GM10248 (cell line): ENCODE results near the gene AFAP1.
A peak's percentile ranks its signal among the peaks of the same experiment; 100 is the strongest.

Experiments used
- CTCF ChIA-PET: fragments of 300-600 bp; sonication (Branson Sonifier 250); formaldehyde crosslinking; extraction: SDS; loops from one replicate; lab custom pipeline; 2021; ENCODE audit warnings: antibody characterized with exemption; lab: Yijun Ruan, JAX
- POLR2A ChIA-PET: fragments of 350-650 bp; sonication (Branson Sonifier 250); formaldehyde crosslinking; extraction: SDS; loops from one replicate; lab custom pipeline; 2020; ENCODE audit warnings: antibody characterized with exemption; lab: Yijun Ruan, JAX
- DNase-seq: peaks from one replicate; pipeline ENCODE4 v3.0.0; 2012; ENCODE audit errors: extremely low spot score
- CTCF ChIP-seq: IDR thresholded peaks from 2 replicates; pipeline ENCODE4 v1.5.1; 2012; ENCODE audit warnings: mild to moderate bottlenecking, low read depth; ENCODE audit errors: extremely low read depth, missing control alignments, control extremely low read depth

Gene AFAP1, protein sequence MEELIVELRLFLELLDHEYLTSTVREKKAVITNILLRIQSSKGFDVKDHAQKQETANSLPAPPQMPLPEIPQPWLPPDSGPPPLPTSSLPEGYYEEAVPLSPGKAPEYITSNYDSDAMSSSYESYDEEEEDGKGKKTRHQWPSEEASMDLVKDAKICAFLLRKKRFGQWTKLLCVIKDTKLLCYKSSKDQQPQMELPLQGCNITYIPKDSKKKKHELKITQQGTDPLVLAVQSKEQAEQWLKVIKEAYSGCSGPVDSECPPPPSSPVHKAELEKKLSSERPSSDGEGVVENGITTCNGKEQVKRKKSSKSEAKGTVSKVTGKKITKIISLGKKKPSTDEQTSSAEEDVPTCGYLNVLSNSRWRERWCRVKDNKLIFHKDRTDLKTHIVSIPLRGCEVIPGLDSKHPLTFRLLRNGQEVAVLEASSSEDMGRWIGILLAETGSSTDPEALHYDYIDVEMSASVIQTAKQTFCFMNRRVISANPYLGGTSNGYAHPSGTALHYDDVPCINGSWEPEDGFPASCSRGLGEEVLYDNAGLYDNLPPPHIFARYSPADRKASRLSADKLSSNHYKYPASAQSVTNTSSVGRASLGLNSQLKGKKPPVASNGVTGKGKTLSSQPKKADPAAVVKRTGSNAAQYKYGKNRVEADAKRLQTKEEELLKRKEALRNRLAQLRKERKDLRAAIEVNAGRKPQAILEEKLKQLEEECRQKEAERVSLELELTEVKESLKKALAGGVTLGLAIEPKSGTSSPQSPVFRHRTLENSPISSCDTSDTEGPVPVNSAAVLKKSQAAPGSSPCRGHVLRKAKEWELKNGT

DNA sequence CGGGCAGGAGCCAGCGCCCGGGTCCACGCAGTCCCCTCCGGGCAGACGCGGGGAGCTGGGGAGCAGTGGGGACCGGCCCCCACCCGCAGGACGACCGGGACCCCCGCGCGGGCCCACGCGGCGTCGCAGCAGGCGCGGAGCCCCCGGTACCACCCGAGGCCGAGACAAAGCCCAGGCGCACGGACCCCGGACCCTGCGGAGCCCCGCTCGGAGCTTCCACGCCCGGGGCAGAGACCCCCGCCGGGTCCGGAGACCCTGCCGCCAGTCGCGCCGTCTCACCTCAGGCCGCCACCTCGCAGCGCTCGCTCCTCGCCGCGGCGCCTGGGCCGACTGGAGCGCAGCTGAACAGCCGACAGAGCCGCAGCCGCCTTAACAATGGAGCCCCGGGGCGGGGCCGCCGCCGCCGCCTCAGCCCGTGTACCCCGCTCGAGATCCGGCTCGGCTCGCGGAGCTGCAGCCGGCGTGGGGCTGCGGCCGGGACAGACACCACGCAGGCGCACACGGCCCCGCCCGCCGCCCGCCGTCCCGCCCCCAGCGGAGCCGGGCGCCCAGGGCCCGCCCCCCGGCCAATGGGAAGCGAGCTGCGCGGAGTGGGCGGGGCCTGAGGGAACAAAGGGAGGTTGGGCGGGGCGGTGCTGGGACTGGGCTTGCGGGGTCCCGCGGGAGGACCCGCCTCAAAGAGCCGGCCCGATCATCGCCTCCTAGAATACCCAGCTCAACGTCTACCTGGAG is at the start of gene AFAP1:
Gene AFAP1, minus strand, starts transcription at position 485 of the 732 bp plus-strand sequence. CDS start 67,783 bp downstream, outside the sequence.
- ChIA-PET POLR2A (no interaction called here), CTCF (interaction anchor here (0.7 to 2.4 kb wide), 5 partner anchors 21 to 138 kb away, joined by 3 to 12 read pairs (median 3); no protein-coding TSS in a partner anchor)
- no peak for TF ChIP-seq CTCF
- DNase-seq: peak; percentile 97

DNA sequence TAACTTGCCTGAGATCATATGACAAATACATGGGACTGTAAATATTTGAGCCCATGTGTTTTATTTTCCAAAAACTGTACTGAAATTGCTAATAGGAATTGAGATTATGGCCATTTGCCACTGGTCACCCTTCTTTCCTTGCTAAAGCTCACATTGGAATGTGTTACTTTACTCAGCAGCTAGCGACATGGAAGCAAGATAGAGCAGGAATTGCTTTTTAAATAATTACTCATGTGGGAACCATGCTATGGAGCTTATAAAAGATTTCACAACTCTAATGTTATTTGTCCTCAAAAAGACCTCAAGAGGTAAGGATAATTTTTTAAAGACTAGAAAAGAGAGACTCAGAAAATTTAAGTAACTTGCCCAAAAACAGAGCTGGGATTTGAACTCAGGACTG is 48.8 kb upstream of the AFAP1 start:
- no peak for TF ChIP-seq CTCF
- POLR2A ChIA-PET: no interaction called here
- CTCF ChIA-PET: interaction anchor here (0.9 to 5.7 kb wide), 17 partner anchors 7 to 226 kb away, joined by 3 to 146 read pairs (median 7); no protein-coding TSS in a partner anchor
- no peak for DNase-seq

- TF ChIP-seq CTCF: peak; percentile 82
- POLR2A ChIA-PET: no interaction called here
- CTCF ChIA-PET: interaction anchor here (0.8 to 5.7 kb wide), 28 partner anchors 8 to 228 kb away, joined by 3 to 146 read pairs (median 6); no protein-coding TSS in a partner anchor
- DNase-seq: peak; percentile 77
Measured at GRCh38 chr4:7987148-7987989, 47.7 kb upstream of the AFAP1 start.

- CTCF ChIA-PET: interaction anchor here (0.9 to 5.7 kb wide), 13 partner anchors 10 to 227 kb away, joined by 3 to 146 read pairs (median 6); no protein-coding TSS in a partner anchor
- TF ChIP-seq CTCF: no peak
- DNase-seq: no peak
- POLR2A ChIA-PET: no interaction called here
Measured at GRCh38 chr4:7985891-7986441, 46.3 kb upstream of the AFAP1 start.

DNA sequence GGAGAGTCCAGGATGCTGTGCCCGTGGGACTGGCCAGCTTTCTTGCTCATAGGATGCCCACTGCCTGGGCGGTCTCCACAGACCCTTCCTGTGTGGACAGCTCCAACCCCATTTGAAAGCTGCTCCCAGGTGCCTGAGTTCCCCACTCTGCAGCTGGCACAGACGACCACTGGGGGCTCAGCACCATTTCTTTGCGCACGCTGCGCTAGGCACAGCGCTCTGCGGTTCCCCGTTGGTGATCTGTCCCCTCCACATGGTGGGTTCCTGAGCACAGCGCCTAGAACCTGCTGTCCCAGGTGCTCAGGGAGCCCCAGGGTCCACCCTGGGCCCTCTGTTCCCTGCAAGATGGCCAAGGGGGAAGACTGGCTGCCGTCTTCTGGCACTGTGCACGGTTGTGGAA is 45.4 kb upstream of the AFAP1 start:
- CTCF ChIA-PET: interaction anchor here (1.3 to 5.7 kb wide), 2 partner anchors 54 to 180 kb away, joined by 3 to 146 read pairs; no protein-coding TSS in a partner anchor
- no peak for DNase-seq
- TF ChIP-seq CTCF: no peak
- POLR2A ChIA-PET: no interaction called here
